ENCODE results near the gene PEX7.
"Not testable (repeated sequence)": the region's sequence is repeated elsewhere in the genome, so short reads cannot be mapped to it uniquely, and the experiment has no call there.

PEX7 gene

DNA sequence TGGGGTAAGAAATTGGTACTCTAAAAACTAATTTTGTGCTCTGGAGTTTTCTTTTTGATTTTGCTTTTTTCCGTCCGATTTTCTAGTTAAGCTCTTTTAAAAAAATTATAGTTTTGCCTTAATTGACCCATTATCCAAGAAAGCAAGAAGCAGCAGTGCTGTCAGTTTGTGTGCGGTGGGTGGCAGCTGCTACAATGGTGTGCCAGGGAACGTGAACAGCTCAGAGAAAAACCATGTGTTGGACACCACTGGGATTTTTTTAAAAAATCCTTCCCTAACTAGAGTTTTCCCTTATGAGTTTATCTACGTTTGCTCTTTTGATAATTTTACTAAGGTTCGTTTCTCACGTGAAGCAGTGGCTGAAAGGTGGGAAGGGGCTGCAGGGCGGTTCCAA is 38.1 kb upstream of the PEX7 start:
- TF ChIP-seq, protein P1, sequence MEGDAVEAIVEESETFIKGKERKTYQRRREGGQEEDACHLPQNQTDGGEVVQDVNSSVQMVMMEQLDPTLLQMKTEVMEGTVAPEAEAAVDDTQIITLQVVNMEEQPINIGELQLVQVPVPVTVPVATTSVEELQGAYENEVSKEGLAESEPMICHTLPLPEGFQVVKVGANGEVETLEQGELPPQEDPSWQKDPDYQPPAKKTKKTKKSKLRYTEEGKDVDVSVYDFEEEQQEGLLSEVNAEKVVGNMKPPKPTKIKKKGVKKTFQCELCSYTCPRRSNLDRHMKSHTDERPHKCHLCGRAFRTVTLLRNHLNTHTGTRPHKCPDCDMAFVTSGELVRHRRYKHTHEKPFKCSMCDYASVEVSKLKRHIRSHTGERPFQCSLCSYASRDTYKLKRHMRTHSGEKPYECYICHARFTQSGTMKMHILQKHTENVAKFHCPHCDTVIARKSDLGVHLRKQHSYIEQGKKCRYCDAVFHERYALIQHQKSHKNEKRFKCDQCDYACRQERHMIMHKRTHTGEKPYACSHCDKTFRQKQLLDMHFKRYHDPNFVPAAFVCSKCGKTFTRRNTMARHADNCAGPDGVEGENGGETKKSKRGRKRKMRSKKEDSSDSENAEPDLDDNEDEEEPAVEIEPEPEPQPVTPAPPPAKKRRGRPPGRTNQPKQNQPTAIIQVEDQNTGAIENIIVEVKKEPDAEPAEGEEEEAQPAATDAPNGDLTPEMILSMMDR (IDR thresholded peaks at IDR 0.05; ENCODE audit: extremely low read depth, insufficient read depth, missing control alignments): no peak
- in situ Hi-C loops (cut with MboI; ENCODE audit: low pct_unique_long_range_greater_than_20kb, low sequenced_read_pairs, unreplicated experiment): no loop called here

DNA sequence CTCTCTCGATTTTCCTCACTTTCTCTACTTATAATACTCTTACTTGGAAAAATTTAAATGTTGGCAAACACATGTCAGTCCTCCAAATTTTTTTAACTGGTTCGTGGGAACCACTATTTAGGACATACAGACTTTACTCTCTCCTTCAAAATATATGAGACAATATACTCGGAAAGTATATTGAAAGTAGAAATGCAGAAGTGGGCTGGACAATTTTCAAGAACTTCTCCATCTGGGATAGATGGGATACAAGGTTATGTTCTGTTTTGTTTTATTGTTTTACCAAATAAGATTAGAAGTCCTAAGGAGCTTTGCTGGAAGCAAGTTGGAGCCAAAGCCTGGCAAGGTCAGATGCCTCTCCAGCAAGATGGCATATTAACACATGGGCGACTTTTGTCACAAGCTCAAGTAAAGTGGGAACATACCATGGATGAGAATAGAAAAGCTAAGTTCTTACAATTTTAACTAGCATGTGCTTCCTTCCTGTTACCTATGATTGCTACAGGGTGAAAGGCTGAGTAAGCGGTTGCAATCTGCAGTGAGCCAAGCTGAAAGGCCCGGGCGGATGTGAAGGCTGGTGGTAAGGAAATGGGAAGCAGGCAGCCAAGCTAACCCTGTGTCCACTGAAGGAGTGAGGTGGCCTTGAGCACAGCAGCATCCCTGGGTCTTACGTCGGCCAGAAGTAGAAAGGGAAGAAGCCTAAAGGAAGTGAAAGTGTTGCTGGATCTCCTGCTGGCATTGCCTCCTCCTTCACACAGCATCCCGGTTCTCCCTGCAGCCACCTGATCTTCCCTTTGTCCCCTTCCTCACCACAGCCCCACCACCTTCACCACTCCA is 37.3 kb upstream of the PEX7 start:
- no peak for DNase-seq (ENCODE audit: low spot score)
- in situ Hi-C loops (cut with MboI; ENCODE audit: low pct_unique_long_range_greater_than_20kb, low sequenced_read_pairs, unreplicated experiment): no loop called here
- TF ChIP-seq, protein P1 (IDR thresholded peaks at IDR 0.05; ENCODE audit: extremely low read depth, insufficient read depth, missing control alignments): no peak

More for the DNA sequence above, 38.1 kb upstream of the PEX7 start:
- no peak for DNase-seq (ENCODE audit: low spot score)

DNA sequence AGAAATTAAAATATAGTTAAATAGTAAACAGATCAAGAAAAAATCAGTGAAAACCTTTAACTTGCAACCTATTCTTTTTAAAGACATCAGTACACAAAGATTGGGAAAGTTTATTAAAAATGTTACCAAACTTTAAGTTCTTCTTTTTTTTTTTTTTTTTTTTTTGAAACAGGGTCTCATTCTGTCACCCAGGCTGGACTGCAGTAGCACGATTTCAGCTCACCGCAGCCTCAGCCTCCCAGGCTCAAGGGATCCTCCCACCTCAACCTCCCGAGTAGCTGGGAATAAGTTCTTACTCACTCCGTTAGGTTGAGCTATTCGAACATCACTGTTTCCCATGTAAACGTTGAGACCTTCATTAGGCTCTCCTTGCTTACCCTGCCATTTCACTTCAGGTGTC is 35.7 kb upstream of the PEX7 start:
- in situ Hi-C loops (cut with MboI; ENCODE audit: low pct_unique_long_range_greater_than_20kb, low sequenced_read_pairs, unreplicated experiment): no loop called here
- TF ChIP-seq, protein P1 (IDR thresholded peaks at IDR 0.05; ENCODE audit: extremely low read depth, insufficient read depth, missing control alignments): no peak
- DNase-seq (ENCODE audit: low spot score): no peak

DNA sequence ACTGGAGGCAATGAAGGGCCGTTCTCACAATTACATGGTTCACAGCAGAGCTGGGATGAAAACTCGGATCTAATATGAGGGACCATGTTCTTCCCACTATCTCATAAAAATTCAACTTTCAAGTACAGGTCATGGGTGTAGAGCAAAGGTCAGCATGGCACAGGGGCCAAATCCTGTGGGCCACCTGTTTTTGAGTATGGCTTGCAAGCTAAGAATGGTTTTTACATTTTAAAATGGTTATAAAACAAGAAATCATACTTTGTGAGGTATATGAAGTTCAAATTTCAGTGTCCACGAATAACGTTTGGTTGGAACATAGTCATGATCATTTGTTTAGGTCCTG is 34.7 kb upstream of the PEX7 start:
- DNase-seq (ENCODE audit: low spot score): no peak
- in situ Hi-C loops (cut with MboI; ENCODE audit: low pct_unique_long_range_greater_than_20kb, low sequenced_read_pairs, unreplicated experiment): no loop called here
- TF ChIP-seq, protein P1 (IDR thresholded peaks at IDR 0.05; ENCODE audit: extremely low read depth, insufficient read depth, missing control alignments): no peak

DNA sequence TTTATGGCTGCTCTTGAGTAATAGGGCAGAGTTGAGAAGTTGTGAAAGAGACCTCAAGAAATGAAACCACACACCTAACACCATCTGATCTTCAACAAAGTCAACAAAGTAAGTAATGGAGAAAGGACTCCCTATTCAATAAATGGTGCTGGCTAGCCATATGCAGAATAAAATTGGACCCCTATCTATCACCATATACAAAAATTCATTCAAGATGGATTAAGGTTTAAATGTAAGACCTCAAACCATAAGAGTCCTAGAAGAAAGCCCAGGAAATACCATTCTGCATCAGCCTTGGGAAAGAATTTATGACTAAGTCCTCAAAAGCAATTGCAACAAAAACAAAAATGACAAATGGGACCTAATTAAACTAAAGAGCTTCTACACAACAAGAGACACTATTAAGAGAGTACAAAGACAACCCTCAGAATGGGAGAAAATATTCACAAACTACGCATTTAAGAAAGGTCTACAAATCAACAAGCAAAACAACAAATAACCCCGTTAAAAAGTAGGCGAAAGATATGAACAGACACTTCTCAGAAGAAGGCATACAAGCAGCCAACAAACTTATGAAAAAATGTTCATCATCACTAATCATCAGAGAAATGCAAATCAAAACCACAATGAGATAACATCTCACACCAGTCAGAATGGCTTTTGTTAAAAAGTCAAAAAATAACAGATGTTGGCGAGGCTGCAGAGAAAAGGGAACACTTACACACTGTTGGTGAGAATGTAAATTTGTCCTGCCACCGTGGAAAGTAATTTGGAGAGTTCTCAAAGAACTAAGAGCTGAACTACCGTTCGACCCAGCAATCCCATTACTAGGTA is 34.1 kb upstream of the PEX7 start:
- no peak for DNase-seq (ENCODE audit: low spot score)
- in situ Hi-C loops (cut with MboI; ENCODE audit: low pct_unique_long_range_greater_than_20kb, low sequenced_read_pairs, unreplicated experiment): no loop called here
- TF ChIP-seq, protein P1 (IDR thresholded peaks at IDR 0.05; ENCODE audit: extremely low read depth, insufficient read depth, missing control alignments): no peak

DNA sequence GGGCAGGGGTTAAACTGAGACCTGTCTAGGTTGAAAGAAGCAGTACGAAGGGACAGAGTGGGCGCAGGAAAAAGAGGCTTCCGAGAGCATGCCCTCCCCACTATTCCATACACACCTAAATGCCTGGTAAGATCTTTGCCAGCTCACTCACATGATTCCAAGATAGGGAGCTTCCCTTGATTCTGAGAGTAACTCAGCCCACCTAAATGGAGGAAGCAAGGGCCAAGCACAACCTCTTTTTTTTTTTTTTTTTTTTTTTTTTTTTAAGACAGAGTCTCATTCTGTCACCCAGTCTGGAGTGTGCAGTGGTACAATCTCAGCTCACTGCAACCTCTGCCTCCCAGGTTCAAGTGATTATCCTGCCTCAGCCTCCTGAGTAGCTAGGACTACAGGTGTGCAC is 33.0 kb upstream of the PEX7 start:
- in situ Hi-C loops (cut with MboI; ENCODE audit: low pct_unique_long_range_greater_than_20kb, low sequenced_read_pairs, unreplicated experiment); DNase-seq (ENCODE audit: low spot score): not testable (repeated sequence)

Measured in GM13977 (cell line).